HCT116 (cell line): Measurements from ENCODE around the gene ACER1. TPM values are rescaled to one million over a fixed set of nuclear protein-coding genes. Genes with fewer than 3 reads are reported as not detected.

Experiments used
- ATAC-seq: fragments of 200-7000 bp; cut with Tn5 transposase; 2 replicates; pipeline ENCODE4 v1.9.1; 2020; ENCODE audit warnings: mild to moderate bottlenecking, moderate library complexity
- BruUV-seq: library from RNA; stranded (reverse); fragments of 400-500 nt; replicated peaks from 2 replicates; lab custom pipeline; 2021; lab: Mats Ljungman, UMichigan
- CTCF ChIA-PET: fragments of 300-600 bp; sonication (Branson Sonifier 250); formaldehyde crosslinking; loops from one replicate; lab custom pipeline; 2021; ENCODE audit warnings: antibody characterized with exemption; lab: Charles Lee
- POLR2A ChIA-PET: fragments of 300-600, 350-600 bp; sonication (Branson Sonifier 250); formaldehyde crosslinking; loops from one replicate; lab custom pipeline; 2021; ENCODE audit warnings: antibody characterized with exemption; lab: Charles Lee
- RAD21 ChIA-PET, 2 experiments: fragments of 300-600 bp; sonication (Branson Sonifier 250); formaldehyde crosslinking; loops; one replicate each; lab custom pipeline; 2023; ENCODE audit warnings: low total read pairs in 2 of 2; ENCODE audit not compliant: uncharacterized antibody in 2 of 2, unreplicated experiment in 2 of 2, low non-redundant PET in 1 of 2; lab: Charles Lee
- DNase-seq: peaks from one replicate; pipeline ENCODE4 v3.0.0-alpha.2; 2010; ENCODE audit warnings: low read depth, low spot score
- H2AFZ ChIP-seq: fragments of 200-600 bp; shearing (Covaris generic), sonication (generic); 2 replicates; pipeline ENCODE4 v1.6.1; 2017; ENCODE audit warnings: low read depth, mixed run types, mixed read lengths, antibody characterized with exemption, low read length; ENCODE audit not compliant: poor library complexity, severe bottlenecking
- H3K27ac ChIP-seq: 2 replicates; pipeline ENCODE4 v1.5.1; 2012; ENCODE audit warnings: low read depth, low read length
- H3K27me3 ChIP-seq: fragments of 200-600 bp; sonication (generic); 2 replicates; pipeline ENCODE4 v1.6.1; 2016; ENCODE audit warnings: mixed run types, low read length, mixed read lengths; ENCODE audit not compliant: insufficient read depth
- H3K36me3 ChIP-seq, 2 experiments: fragments of 200-500 bp in 1 of 2; fragments of 200-600 bp in 1 of 2; sonication (Bioruptor generic) in 1 of 2; sonication (generic) in 1 of 2; 2 replicates each; pipeline versions ENCODE4 v1.5.1 to v1.6.1; 2014 to 2016; ENCODE audit warnings: low read length in 2 of 2, inconsistent platforms in 1 of 2, mixed read lengths in 1 of 2, mixed run types in 1 of 2; ENCODE audit not compliant: insufficient read depth in 2 of 2, control insufficient read depth in 1 of 2
- H3K4me1 ChIP-seq, 2 experiments: fragments of 200-600 bp in 1 of 2; sonication (generic) in 1 of 2; 2 replicates each; pipeline versions ENCODE4 v1.5.1 to v1.6.1; 2012 to 2017; ENCODE audit warnings: low read length in 2 of 2, inconsistent platforms in 1 of 2, mild to moderate bottlenecking in 1 of 2, mixed read lengths in 1 of 2, mixed run types in 1 of 2, moderate library complexity in 1 of 2; ENCODE audit not compliant: insufficient read depth in 2 of 2, control insufficient read depth in 1 of 2
- H3K4me2 ChIP-seq: fragments of 200-600 bp; sonication (generic); 2 replicates; pipeline ENCODE4 v1.6.1; 2017; ENCODE audit warnings: mixed run types, low read length, mixed read lengths
- H3K4me3 ChIP-seq, 2 experiments: fragments of 200-600 bp in 1 of 2; sonication (generic) in 1 of 2; replicated peaks in 1 of 2; 2 replicates each; pipeline ENCODE4 v1.5.1; 2011 to 2016; ENCODE audit warnings: low read length in 2 of 2, control low read depth in 1 of 2, low read depth in 1 of 2, mild to moderate bottlenecking in 1 of 2, mixed read lengths in 1 of 2, mixed run types in 1 of 2
- H3K79me2 ChIP-seq: fragments of 200-600 bp; sonication (generic); 2 replicates; pipeline ENCODE4 v1.6.1; 2017; ENCODE audit warnings: mild to moderate bottlenecking, mixed run types, low read length, moderate library complexity, mixed read lengths; ENCODE audit not compliant: insufficient read depth
- H3K9ac ChIP-seq: fragments of 200-600 bp; sonication (generic); 2 replicates; pipeline ENCODE4 v1.6.1; 2016; ENCODE audit warnings: low read length, mixed read lengths
- H3K9me2 ChIP-seq: fragments of 200-600 bp; sonication (generic), shearing (Covaris generic); 2 replicates; pipeline ENCODE4 v1.6.1; 2017; ENCODE audit warnings: mixed run types, mild to moderate bottlenecking, moderate library complexity; ENCODE audit not compliant: insufficient read depth
- H3K9me3 ChIP-seq, 2 experiments: fragments of 200-500 bp in 1 of 2; fragments of 200-600 bp in 1 of 2; sonication (Bioruptor generic) in 1 of 2; sonication (generic) in 1 of 2; 2 replicates each; pipeline ENCODE4 v1.6.1; 2014 to 2017; ENCODE audit warnings: low read length in 2 of 2, mixed read lengths in 2 of 2, inconsistent platforms in 1 of 2, low read depth in 1 of 2, mild to moderate bottlenecking in 1 of 2, mixed run types in 1 of 2, moderate library complexity in 1 of 2; ENCODE audit not compliant: control insufficient read depth in 1 of 2, insufficient read depth in 1 of 2
- H4K20me1 ChIP-seq: fragments of 200-600 bp; sonication (generic), shearing (Covaris generic); 2 replicates; pipeline ENCODE4 v1.6.1; 2017; ENCODE audit warnings: mixed run types, mild to moderate bottlenecking, moderate library complexity; ENCODE audit not compliant: insufficient read depth
- CEBPB ChIP-seq: IDR thresholded peaks from 2 replicates; pipeline ENCODE4 v1.6.1; 2012; ENCODE audit warnings: low read depth
- EZH2 ChIP-seq: fragments of 200-600 bp; sonication (generic); IDR thresholded peaks from 2 replicates; pipeline ENCODE4 v1.6.1; 2017; ENCODE audit warnings: antibody characterized with exemption, mixed run types
- JUND ChIP-seq: IDR thresholded peaks from 2 replicates; pipeline ENCODE4 v1.6.1; 2012
- MAX ChIP-seq: IDR thresholded peaks from 2 replicates; pipeline ENCODE4 v1.6.1; 2012
- RAD21 ChIP-seq: IDR thresholded peaks from 2 replicates; pipeline ENCODE4 v1.6.1; 2012; ENCODE audit warnings: low read depth, mild to moderate bottlenecking
- SRF ChIP-seq: IDR thresholded peaks from 2 replicates; pipeline ENCODE4 v1.6.1; 2012; ENCODE audit warnings: low read depth
- YY1 ChIP-seq: IDR thresholded peaks from 2 replicates; pipeline ENCODE4 v1.6.1; 2011; ENCODE audit warnings: low read length, low read depth, moderate library complexity, mild to moderate bottlenecking; ENCODE audit not compliant: insufficient replicate concordance; ENCODE audit errors: extremely low read depth
- ZBTB33 ChIP-seq: IDR thresholded peaks from 2 replicates; pipeline ENCODE4 v1.6.1; 2011; ENCODE audit warnings: mild to moderate bottlenecking, low read length, moderate library complexity; ENCODE audit not compliant: insufficient replicate concordance; ENCODE audit errors: extremely low read depth
- ZFX ChIP-seq: fragments of 450-650 bp; IDR thresholded peaks from 2 replicates; pipeline ENCODE4 v1.6.1; 2017
- ZNF274 ChIP-seq: fragments of 200-500 bp; sonication (Bioruptor generic); IDR thresholded peaks from 2 replicates; pipeline ENCODE4 v1.6.1; 2014; ENCODE audit warnings: mild to moderate bottlenecking, low read depth, low read length, inconsistent platforms
- intact Hi-C: fragments of 100-400 bp; cut with micrococcal nuclease; formaldehyde crosslinking; loops from 2 replicates; pipeline ENCODE4 v1.10.0; 2022
- total RNA-seq: library from RNA; stranded (reverse); gene quantifications from one replicate; pipeline ENCODE4 v1.2.1, GENCODE V29; 2021; ENCODE audit not compliant: unreplicated experiment
- TF ChIP-seq, protein P1 (sequence below): IDR thresholded peaks from 2 replicates; pipeline ENCODE4 v1.6.1; 2012; ENCODE audit warnings: low read depth

The ACER1 gene
- total RNA-seq, 1 experiment from 2014 or later: not detected

DNA sequence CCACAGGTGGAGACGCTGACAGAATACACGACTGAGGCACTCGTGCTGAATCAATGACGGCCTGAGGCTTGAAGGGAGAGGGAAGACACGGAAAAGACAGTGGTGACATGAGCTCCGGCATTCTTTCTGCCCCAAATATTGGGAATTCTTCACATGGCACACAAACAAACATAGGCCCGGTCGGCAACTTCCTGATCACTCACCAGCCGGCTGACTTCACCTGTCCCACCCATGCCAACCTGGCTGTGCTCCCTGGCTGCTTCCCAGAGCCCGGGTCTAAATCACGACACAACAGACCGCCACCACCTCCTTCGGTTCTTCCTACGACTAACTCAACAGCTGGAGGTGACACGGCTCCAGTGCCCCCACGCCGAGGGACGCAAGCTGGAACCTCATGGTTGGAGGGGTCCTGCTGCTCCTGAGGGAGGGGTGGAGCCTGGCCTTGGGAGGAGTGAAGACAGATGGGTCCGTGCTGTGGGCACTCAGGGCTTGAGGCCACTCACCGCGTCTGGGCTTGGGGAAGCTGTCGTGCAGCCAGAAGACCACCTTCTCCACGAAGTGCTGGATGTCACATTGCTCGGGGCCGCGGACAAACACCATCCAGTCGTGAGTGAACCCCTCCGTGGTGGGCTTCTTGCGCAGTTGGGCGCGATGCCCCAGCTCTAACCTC is 63.2 kb downstream of the ACER1 start:
- H3K27ac ChIP-seq: no peak overlapping the region
- no TSS peak for BruUV-seq
- no peak overlapping the region for H2AFZ ChIP-seq
- no peaks in the 10 kb centered on the region for H3K9me3 ChIP-seq
- H3K79me2 ChIP-seq: peaks cover 84% of the 10 kb centered on the region
- ChIA-PET CTCF (no interaction called here), POLR2A (no interaction called here), RAD21 (no interaction called here)
- no peaks in the 10 kb centered on the region for H3K9me2 ChIP-seq
- DNase-seq (no peak), ATAC-seq (no peak)
- H3K4me3 ChIP-seq: no peak overlapping the region
- no peaks in the 10 kb centered on the region for H3K27me3 ChIP-seq
- peaks cover 3% of the 10 kb centered on the region; the same call in 1 of the 2 replicates for H4K20me1 ChIP-seq
- H3K4me2 ChIP-seq: no peak overlapping the region
- TF ChIP-seq ZNF274 (no peak), RAD21 (no peak)
- no peak overlapping the region for H3K9ac ChIP-seq
- H3K4me1 ChIP-seq: no peaks in the 10 kb centered on the region
- H3K36me3 ChIP-seq: peaks cover 3 to 6% of the 10 kb centered on the region in 2 experiments; a peak in 3 of 4 replicates
- intact Hi-C loops: no loop called here

GRCh38 chr19:6269101-6269886 is 64.1 kb downstream of the ACER1 start:
- Histone ChIP-seq H3K79me2 (peaks cover 84% of the 10 kb centered on the region), H3K4me2 (no peak overlapping the region), H3K4me3 (no peak overlapping the region), H3K36me3 (peaks cover 3 to 7% of the 10 kb centered on the region in 2 experiments; a peak in 3 of 4 replicates), H3K9me3 (no peaks in the 10 kb centered on the region), H3K4me1 (no peaks in the 10 kb centered on the region), H3K27ac (no peak overlapping the region), H3K9ac (no peak overlapping the region), H3K9me2 (no peaks in the 10 kb centered on the region), H3K27me3 (no peaks in the 10 kb centered on the region), H4K20me1 (peaks cover 3% of the 10 kb centered on the region; the same call in 1 of the 2 replicates), H2AFZ (no peak overlapping the region)
- ChIA-PET POLR2A (no interaction called here), CTCF (no interaction called here), RAD21 (no interaction called here)
- ATAC-seq (no peak), DNase-seq (no peak)
- no TSS peak for BruUV-seq
- intact Hi-C loops: no loop called here
- TF ChIP-seq ZBTB33 (no peak), EZH2 (no peak), JUND (no peak), MAX (no peak), YY1 (no peak), CEBPB (no peak), SRF (no peak), ZFX (no peak)
- TF ChIP-seq, protein P1, sequence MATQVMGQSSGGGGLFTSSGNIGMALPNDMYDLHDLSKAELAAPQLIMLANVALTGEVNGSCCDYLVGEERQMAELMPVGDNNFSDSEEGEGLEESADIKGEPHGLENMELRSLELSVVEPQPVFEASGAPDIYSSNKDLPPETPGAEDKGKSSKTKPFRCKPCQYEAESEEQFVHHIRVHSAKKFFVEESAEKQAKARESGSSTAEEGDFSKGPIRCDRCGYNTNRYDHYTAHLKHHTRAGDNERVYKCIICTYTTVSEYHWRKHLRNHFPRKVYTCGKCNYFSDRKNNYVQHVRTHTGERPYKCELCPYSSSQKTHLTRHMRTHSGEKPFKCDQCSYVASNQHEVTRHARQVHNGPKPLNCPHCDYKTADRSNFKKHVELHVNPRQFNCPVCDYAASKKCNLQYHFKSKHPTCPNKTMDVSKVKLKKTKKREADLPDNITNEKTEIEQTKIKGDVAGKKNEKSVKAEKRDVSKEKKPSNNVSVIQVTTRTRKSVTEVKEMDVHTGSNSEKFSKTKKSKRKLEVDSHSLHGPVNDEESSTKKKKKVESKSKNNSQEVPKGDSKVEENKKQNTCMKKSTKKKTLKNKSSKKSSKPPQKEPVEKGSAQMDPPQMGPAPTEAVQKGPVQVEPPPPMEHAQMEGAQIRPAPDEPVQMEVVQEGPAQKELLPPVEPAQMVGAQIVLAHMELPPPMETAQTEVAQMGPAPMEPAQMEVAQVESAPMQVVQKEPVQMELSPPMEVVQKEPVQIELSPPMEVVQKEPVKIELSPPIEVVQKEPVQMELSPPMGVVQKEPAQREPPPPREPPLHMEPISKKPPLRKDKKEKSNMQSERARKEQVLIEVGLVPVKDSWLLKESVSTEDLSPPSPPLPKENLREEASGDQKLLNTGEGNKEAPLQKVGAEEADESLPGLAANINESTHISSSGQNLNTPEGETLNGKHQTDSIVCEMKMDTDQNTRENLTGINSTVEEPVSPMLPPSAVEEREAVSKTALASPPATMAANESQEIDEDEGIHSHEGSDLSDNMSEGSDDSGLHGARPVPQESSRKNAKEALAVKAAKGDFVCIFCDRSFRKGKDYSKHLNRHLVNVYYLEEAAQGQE: no peak
